ENCODE data around the gene GIPC3. TPM values are rescaled to one million over a fixed set of nuclear protein-coding genes. Genes with fewer than 3 reads are reported as not detected.

The GIPC3 gene
- total RNA-seq, 2 donors from 2014 or later = 13.9 to 14.6 TPM

Other genes with a start within 250 kb of the GIPC3 start
- 100 to 1,000 TPM; 196 to 223 TPM for gene NFIC, start 218.9 kb upstream of the GIPC3 start, total RNA-seq
- not detected for gene SMIM24, start 105.0 kb upstream of the GIPC3 start, total RNA-seq
- not detected for gene SMIM44, start 102.0 kb upstream of the GIPC3 start, total RNA-seq
- gene DOHH, start 84.8 kb upstream of the GIPC3 start, total RNA-seq = 10 to 100 TPM; 10.1 to 10.7 TPM
- 10 to 100 TPM; 29.0 to 29.5 TPM for gene FZR1, start 79.2 kb upstream of the GIPC3 start, total RNA-seq
- 1 to 10 TPM in 1 of 2 donors, under 1 TPM in 1; 0.90 to 2.6 TPM for gene TEKTIP1, start 46.3 kb upstream of the GIPC3 start, total RNA-seq
- 10 to 100 TPM; 49.6 to 52.7 TPM for gene MFSD12, start 27.9 kb upstream of the GIPC3 start, total RNA-seq
- 100 to 1,000 TPM in 1 of 2 donors, 10 to 100 TPM in 1; 96.8 to 111 TPM for gene HMG20B, start 12.5 kb upstream of the GIPC3 start, total RNA-seq
- gene TBXA2R, start 21.4 kb downstream of the GIPC3 start, total RNA-seq = 10 to 100 TPM; 46.9 to 49.6 TPM
- 10 to 100 TPM; 13.0 to 17.0 TPM for gene CACTIN, start 41.3 kb downstream of the GIPC3 start, total RNA-seq
- gene PIP5K1C, start 115.0 kb downstream of the GIPC3 start, total RNA-seq = 10 to 100 TPM; 80.9 to 85.4 TPM
- gene TJP3, start 122.9 kb downstream of the GIPC3 start, total RNA-seq = under 1 TPM in 1 of 2 donors, not detected in 1; 0.10 TPM
- gene APBA3, start 176.2 kb downstream of the GIPC3 start, total RNA-seq = 10 to 100 TPM; 10.5 to 13.1 TPM
- 10 to 100 TPM; 45.3 to 58.8 TPM for gene MRPL54, start 177.2 kb downstream of the GIPC3 start, total RNA-seq
- gene RAX2, start 186.8 kb downstream of the GIPC3 start, total RNA-seq = not detected
- gene MATK, start 200.9 kb downstream of the GIPC3 start, total RNA-seq = 1 to 10 TPM; 1.1 to 2.8 TPM

Measured in posterior vena cava (tissue), 2 donors.